HEK293 (cell line): ENCODE results near the gene KRT71.

Experiments used
- CTCF ChIA-PET: fragments of 350-600 bp; formaldehyde crosslinking; extraction: SDS; loops from one replicate; lab custom pipeline; 2021; ENCODE audit warnings: antibody characterized with exemption; lab: Yijun Ruan, JAX
- POLR2A ChIA-PET: fragments of 300-600 bp; formaldehyde crosslinking; extraction: SDS; loops from one replicate; lab custom pipeline; 2020; ENCODE audit warnings: antibody characterized with exemption, inconsistent platforms; lab: Yijun Ruan, JAX
- H3K27ac ChIP-seq: fragments of 200-500 bp; sonication (Bioruptor generic); 2 replicates; pipeline ENCODE4 v1.5.1; 2014; ENCODE audit warnings: low read depth, low read length, control low read depth, inconsistent platforms; ENCODE audit errors: extremely low read depth
- H3K36me3 ChIP-seq, 2 experiments: fragments of 200-500 bp in 1 of 2; sonication (Bioruptor generic) in 1 of 2; 1 replicate in 1 of 2; 2 replicates in 1 of 2; pipeline ENCODE4 v1.5.1; 2014 to 2017; ENCODE audit warnings: inconsistent platforms in 2 of 2, low read length in 2 of 2; ENCODE audit not compliant: control insufficient read depth in 2 of 2, insufficient read depth in 1 of 2
- H3K4me1 ChIP-seq: fragments of 200-500 bp; sonication (Bioruptor generic); 2 replicates; pipeline ENCODE4 v1.5.1; 2014; ENCODE audit warnings: mild to moderate bottlenecking, low read length, inconsistent platforms; ENCODE audit not compliant: control insufficient read depth, insufficient read depth
- H3K4me3 ChIP-seq: 2 replicates; pipeline ENCODE4 v1.5.1; 2011; ENCODE audit warnings: low read depth, mild to moderate bottlenecking, control low read depth, low read length, moderate library complexity
- H3K9me3 ChIP-seq: fragments of 200-500 bp; sonication (Bioruptor generic); 2 replicates; pipeline ENCODE4 v1.5.1; 2014; ENCODE audit warnings: low read depth, low read length, inconsistent platforms; ENCODE audit not compliant: control insufficient read depth, insufficient read depth
- HOXA7 ChIP-seq: sonication (generic); formaldehyde crosslinking; IDR thresholded peaks from 2 replicates; pipeline ENCODE4 v1.8.1; 2022; ENCODE audit warnings: missing genetic modification reagents, borderline replicate concordance
- KLF17 ChIP-seq: fragments of 450-650 bp; formaldehyde crosslinking; IDR thresholded peaks from 2 replicates; pipeline ENCODE4 v1.5.1; 2016; ENCODE audit warnings: missing biosample characterization, missing genetic modification characterization
- REST ChIP-seq: fragments of 450-650 bp; formaldehyde crosslinking; IDR thresholded peaks from 2 replicates; pipeline ENCODE4 v1.5.1; 2016; ENCODE audit warnings: missing biosample characterization, missing genetic modification characterization
- WT1 ChIP-seq: fragments of 450-650 bp; formaldehyde crosslinking; IDR thresholded peaks from 2 replicates; pipeline ENCODE4 v1.5.1; 2016; ENCODE audit warnings: missing biosample characterization, missing genetic modification characterization
- ZBTB44 ChIP-seq: fragments of 450-650 bp; IDR thresholded peaks from 2 replicates; pipeline ENCODE4 v1.5.1; 2018; ENCODE audit warnings: missing biosample characterization, mild to moderate bottlenecking, missing genetic modification characterization
- ZFP37 ChIP-seq: fragments of 450-650 bp; formaldehyde crosslinking; IDR thresholded peaks from 2 replicates; pipeline ENCODE4 v1.5.1; 2016; ENCODE audit warnings: missing biosample characterization, missing genetic modification characterization
- ZNF184 ChIP-seq: fragments of 450-650 bp; IDR thresholded peaks from 2 replicates; pipeline ENCODE4 v1.5.1; 2018; ENCODE audit warnings: missing biosample characterization, mild to moderate bottlenecking, missing genetic modification characterization
- ZNF211 ChIP-seq: fragments of 450-650 bp; formaldehyde crosslinking; IDR thresholded peaks from 2 replicates; pipeline ENCODE4 v1.5.1; 2016; ENCODE audit warnings: low read depth, missing biosample characterization, missing genetic modification characterization
- ZNF362 ChIP-seq: fragments of 450-650 bp; formaldehyde crosslinking; IDR thresholded peaks from 2 replicates; pipeline ENCODE4 v1.5.1; 2016; ENCODE audit warnings: missing biosample characterization, missing genetic modification characterization
- ZNF449 ChIP-seq: fragments of 450-650 bp; formaldehyde crosslinking; IDR thresholded peaks from 2 replicates; pipeline ENCODE4 v1.5.1; 2017; ENCODE audit warnings: missing biosample characterization, mild to moderate bottlenecking, missing genetic modification characterization, moderate library complexity
- ZNF513 ChIP-seq: fragments of 450-650 bp; IDR thresholded peaks from 2 replicates; pipeline ENCODE4 v1.5.1; 2018; ENCODE audit warnings: missing biosample characterization, missing genetic modification characterization
- ZNF521 ChIP-seq: fragments of 450-650 bp; formaldehyde crosslinking; IDR thresholded peaks from 2 replicates; pipeline ENCODE4 v1.5.1; 2017; ENCODE audit warnings: missing biosample characterization, mild to moderate bottlenecking, missing genetic modification characterization
- ZNF558 ChIP-seq: fragments of 450-650 bp; formaldehyde crosslinking; IDR thresholded peaks from 2 replicates; pipeline ENCODE4 v1.5.1; 2016; ENCODE audit warnings: missing biosample characterization, missing genetic modification characterization
- ZNF621 ChIP-seq: fragments of 450-650 bp; formaldehyde crosslinking; IDR thresholded peaks from 2 replicates; pipeline ENCODE4 v1.5.1; 2017; ENCODE audit warnings: missing biosample characterization, missing genetic modification characterization
- ZNF701 ChIP-seq: fragments of 450-650 bp; formaldehyde crosslinking; IDR thresholded peaks from 2 replicates; pipeline ENCODE4 v1.5.1; 2016; ENCODE audit warnings: missing biosample characterization, missing genetic modification characterization
- ZNF776 ChIP-seq: fragments of 450-650 bp; formaldehyde crosslinking; IDR thresholded peaks from 2 replicates; pipeline ENCODE4 v1.5.0; 2017; ENCODE audit warnings: missing biosample characterization, missing genetic modification characterization, borderline replicate concordance

Gene KRT71

GRCh38 chr12:52498946-52499345 lies 54.0 kb downstream of the KRT71 start:
- no peak overlapping the region for H3K4me3 ChIP-seq
- no peak overlapping the region for H3K27ac ChIP-seq
- ChIA-PET POLR2A (no interaction called here), CTCF (interaction anchor here (1.0 kb wide), 1 partner anchor 83 kb away, joined by 3 read pairs; no protein-coding TSS in a partner anchor)
- H3K4me1 ChIP-seq, result peaks cover 6% of the 10 kb centered on the region
- no peaks in the 10 kb centered on the region for H3K36me3 ChIP-seq
- no peaks in the 10 kb centered on the region for H3K9me3 ChIP-seq
- TF ChIP-seq ZNF621 (tag by site-specific recombination) (no peak), ZNF184 (tag by site-specific recombination) (no peak), ZNF558 (tag by site-specific recombination) (no peak), ZNF776 (no peak)
- TF ChIP-seq, all 188 proteins: peak for 0

- Histone ChIP-seq H3K4me3 (no peak overlapping the region), H3K9me3 (no peaks in the 10 kb centered on the region), H3K4me1 (peaks cover 6% of the 10 kb centered on the region), H3K27ac (no peak overlapping the region), H3K36me3 (no peaks in the 10 kb centered on the region)
- TF ChIP-seq ZNF211 (tag by site-specific recombination) (no peak), REST (tag by site-specific recombination) (no peak), HOXA7 (CRISPR knock-in tag) (no peak), ZNF184 (tag by site-specific recombination) (no peak), ZNF701 (tag by site-specific recombination) (no peak), ZBTB44 (tag by site-specific recombination) (no peak), ZNF521 (no peak), ZNF362 (tag by site-specific recombination) (no peak), ZNF449 (no peak)
- POLR2A ChIA-PET, result no interaction called here
- CTCF ChIA-PET, result interaction anchor here (2.3 kb wide), 1 partner anchor 10 kb away, joined by 7 read pairs; no protein-coding TSS in a partner anchor
Measured at GRCh38 chr12:52497975-52498374, 55.0 kb downstream of the KRT71 start.

- Histone ChIP-seq H3K36me3 (no peaks in the 10 kb centered on the region), H3K4me1 (peaks cover 6% of the 10 kb centered on the region), H3K27ac (no peak overlapping the region), H3K9me3 (no peaks in the 10 kb centered on the region), H3K4me3 (no peak overlapping the region)
- POLR2A ChIA-PET, result interaction anchor here (0.7 kb wide), 1 partner anchor 349 kb away, joined by 3 read pairs; no protein-coding TSS in a partner anchor
- CTCF ChIA-PET, result interaction anchor here (0.7 to 2.3 kb wide), 5 partner anchors 11 to 383 kb away, joined by 3 to 7 read pairs (median 3); no protein-coding TSS in a partner anchor
- TF ChIP-seq KLF17 (tag by site-specific recombination) (peak; percentile 46; the same call in 1 of the 2 replicates), ZFP37 (tag by site-specific recombination) (no peak), WT1 (tag by site-specific recombination) (peak; percentile 35; the same call in 1 of the 2 replicates), ZNF513 (no peak)
Measured at GRCh38 chr12:52496590-52497071, 56.3 kb downstream of the KRT71 start.
